Lung (tissue), 12 donors: Measurements from ENCODE around the gene DST. TPM values are rescaled to one million over a fixed set of nuclear protein-coding genes. Genes with fewer than 3 reads are reported as not detected.

ENCODE experiments used
- ATAC-seq: fragments of 200-7000 bp; cut with Tn5 transposase; one replicate; pipeline ENCODE4 v1.9.1; 2020; ENCODE audit warnings: moderate number of reproducible peaks; ENCODE audit not compliant: insufficient read depth, low FRiP score
- DNase-seq, 3 donors: peaks; one replicate each; pipeline ENCODE4 v3.0.0-alpha.2; 2013 to 2017
- H3K27ac ChIP-seq, 2 donors: one replicate each; pipeline ENCODE4 v1.5.1; 2013; ENCODE audit warnings: mild to moderate bottlenecking in 2 of 2, moderate library complexity in 2 of 2, control low read depth in 1 of 2, inconsistent platforms in 1 of 2, low read depth in 1 of 2, low read length in 1 of 2
- H3K27me3 ChIP-seq, 3 donors: one replicate each; pipeline ENCODE4 v1.5.1; 2013; ENCODE audit warnings: low read length in 2 of 3; ENCODE audit not compliant: control insufficient read depth in 3 of 3, insufficient read depth in 3 of 3
- H3K36me3 ChIP-seq, 4 donors: one replicate each; pipeline ENCODE4 v1.5.1; 2013; ENCODE audit warnings: low read length in 4 of 4, mild to moderate bottlenecking in 1 of 4, moderate library complexity in 1 of 4; ENCODE audit not compliant: control insufficient read depth in 4 of 4, insufficient read depth in 4 of 4
- H3K4me1 ChIP-seq, 5 donors: one replicate each; pipeline ENCODE4 v1.5.1; 2013; ENCODE audit warnings: low read length in 5 of 5, mild to moderate bottlenecking in 2 of 5, moderate library complexity in 1 of 5; ENCODE audit not compliant: control insufficient read depth in 5 of 5, insufficient read depth in 5 of 5
- H3K4me3 ChIP-seq: one replicate; pipeline ENCODE4 v1.5.1; 2013; ENCODE audit warnings: mild to moderate bottlenecking, control low read depth, moderate library complexity
- H3K9ac ChIP-seq, 2 donors: one replicate each; pipeline ENCODE4 v1.5.1; 2013; ENCODE audit warnings: low read length in 2 of 2, control low read depth in 1 of 2; ENCODE audit not compliant: insufficient read depth in 1 of 2
- H3K9me3 ChIP-seq, 4 donors: one replicate each; pipeline ENCODE4 v1.5.1; 2013; ENCODE audit warnings: low read length in 3 of 4, mild to moderate bottlenecking in 1 of 4, moderate library complexity in 1 of 4; ENCODE audit not compliant: control insufficient read depth in 4 of 4, insufficient read depth in 3 of 4
- WGBS, 2 donors: extraction: QIAGEN DNeasy Blood & Tissue Kit; methylation state at CpG; one replicate each; pipeline ENCODE4 v1.1.7; 2013; 5-methylcytosine and 5-hydroxymethylcytosine counted together
- polyA plus RNA-seq, 2 donors: library from polyadenylated mRNA; stranded (reverse); fragments of 200-250 nt; gene quantifications; one replicate each; pipeline ENCODE4 v1.2.1, GENCODE V29; 2013
- total RNA-seq, 2 donors: library from RNA; depleted of rRNA in 1 of 2; stranded (reverse); fragments of >200 nt in 1 of 2; gene quantifications; one replicate each; pipeline ENCODE4 v1.2.1, GENCODE V29; 2014 to 2021
- TF ChIP-seq, protein P1 (sequence below): IDR thresholded peaks from 2 replicates; pipeline ENCODE4 v1.5.1; 2012; ENCODE audit warnings: mild to moderate bottlenecking; ENCODE audit errors: control extremely low read depth, extremely low read depth
- donor health status: control.
- donor health status: control.
- donor health status: Bipolar disorder and iron deficiency.
- donor health status: healthy.
- donor health status: DM: yes; HTN: yes; CAD: no.

DST gene
- total and polyA plus RNA-seq, 4 donors = 40.7 to 835 (median 201) TPM

DNA sequence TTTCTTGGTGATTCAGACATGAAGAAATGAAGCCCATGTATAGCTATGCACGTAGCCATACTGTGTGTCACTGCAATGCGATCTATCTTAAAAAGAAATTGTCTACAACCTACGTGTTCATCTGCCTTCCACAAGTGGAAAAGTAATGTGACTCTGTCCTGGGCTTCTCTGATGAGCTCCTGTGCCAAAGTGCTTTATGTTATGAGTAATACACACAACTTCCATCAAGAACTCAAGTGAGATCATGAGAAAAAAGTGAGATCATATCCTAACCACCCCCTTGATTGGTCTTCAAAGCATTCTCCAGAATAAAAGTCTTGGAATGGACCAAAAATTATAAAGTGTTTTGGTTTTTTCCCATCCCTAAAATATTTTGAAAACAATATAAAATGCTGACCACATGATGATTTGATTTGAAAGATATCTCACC, 114.3 kb downstream of the DST start:
- ATAC-seq (no peak), DNase-seq (no peak)
- Histone ChIP-seq H3K4me1 (peaks cover 0 to 39% (median 14%) of the 10 kb centered on the region in 5 donors), H3K27me3 (no peaks in the 10 kb centered on the region), H3K27ac (peak overlapping the region in 1 of 2 donors; percentile 68), H3K9me3 (no peaks in the 10 kb centered on the region), H3K9ac (no peak overlapping the region), H3K4me3 (no peak overlapping the region), H3K36me3 (peaks cover 6 to 58% (median 34%) of the 10 kb centered on the region in 4 donors)
- TF ChIP-seq, protein P1, sequence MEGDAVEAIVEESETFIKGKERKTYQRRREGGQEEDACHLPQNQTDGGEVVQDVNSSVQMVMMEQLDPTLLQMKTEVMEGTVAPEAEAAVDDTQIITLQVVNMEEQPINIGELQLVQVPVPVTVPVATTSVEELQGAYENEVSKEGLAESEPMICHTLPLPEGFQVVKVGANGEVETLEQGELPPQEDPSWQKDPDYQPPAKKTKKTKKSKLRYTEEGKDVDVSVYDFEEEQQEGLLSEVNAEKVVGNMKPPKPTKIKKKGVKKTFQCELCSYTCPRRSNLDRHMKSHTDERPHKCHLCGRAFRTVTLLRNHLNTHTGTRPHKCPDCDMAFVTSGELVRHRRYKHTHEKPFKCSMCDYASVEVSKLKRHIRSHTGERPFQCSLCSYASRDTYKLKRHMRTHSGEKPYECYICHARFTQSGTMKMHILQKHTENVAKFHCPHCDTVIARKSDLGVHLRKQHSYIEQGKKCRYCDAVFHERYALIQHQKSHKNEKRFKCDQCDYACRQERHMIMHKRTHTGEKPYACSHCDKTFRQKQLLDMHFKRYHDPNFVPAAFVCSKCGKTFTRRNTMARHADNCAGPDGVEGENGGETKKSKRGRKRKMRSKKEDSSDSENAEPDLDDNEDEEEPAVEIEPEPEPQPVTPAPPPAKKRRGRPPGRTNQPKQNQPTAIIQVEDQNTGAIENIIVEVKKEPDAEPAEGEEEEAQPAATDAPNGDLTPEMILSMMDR = no peak
- 89 to 91% methylated on average over 3 of the region's 3 CpGs for WGBS, 2 donors

DNA sequence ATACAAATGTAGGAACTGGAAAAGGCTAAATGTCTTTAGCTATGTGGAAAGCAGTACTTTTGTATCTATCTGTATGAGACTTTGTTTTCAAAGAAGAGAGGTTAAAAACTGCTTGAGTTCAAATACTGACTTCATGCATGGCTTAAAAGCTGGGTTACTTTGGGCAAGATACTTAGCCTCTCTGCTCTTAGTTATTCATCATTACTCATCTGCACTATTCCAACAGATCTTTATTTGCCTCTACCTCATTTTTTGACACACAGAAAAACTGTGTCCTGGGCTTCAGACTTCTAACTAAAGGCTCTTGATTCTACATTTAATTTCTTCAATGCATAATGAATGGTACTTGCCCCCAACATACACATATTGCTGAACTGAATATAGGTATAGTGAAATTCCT, 114.8 kb downstream of the DST start:
- H3K27ac ChIP-seq = peak overlapping the region in 1 of 2 donors; percentile 68
- H3K9me3 ChIP-seq = no peaks in the 10 kb centered on the region
- H3K4me3 ChIP-seq = no peak overlapping the region
- H3K36me3 ChIP-seq = peaks cover 6 to 56% (median 32%) of the 10 kb centered on the region in 4 donors
- peaks cover 0 to 39% (median 14%) of the 10 kb centered on the region in 5 donors for H3K4me1 ChIP-seq
- TF ChIP-seq, protein P1 = no peak
- DNase-seq (no peak), ATAC-seq (no peak)
- no peak overlapping the region for H3K9ac ChIP-seq
- H3K27me3 ChIP-seq = no peaks in the 10 kb centered on the region

DNA sequence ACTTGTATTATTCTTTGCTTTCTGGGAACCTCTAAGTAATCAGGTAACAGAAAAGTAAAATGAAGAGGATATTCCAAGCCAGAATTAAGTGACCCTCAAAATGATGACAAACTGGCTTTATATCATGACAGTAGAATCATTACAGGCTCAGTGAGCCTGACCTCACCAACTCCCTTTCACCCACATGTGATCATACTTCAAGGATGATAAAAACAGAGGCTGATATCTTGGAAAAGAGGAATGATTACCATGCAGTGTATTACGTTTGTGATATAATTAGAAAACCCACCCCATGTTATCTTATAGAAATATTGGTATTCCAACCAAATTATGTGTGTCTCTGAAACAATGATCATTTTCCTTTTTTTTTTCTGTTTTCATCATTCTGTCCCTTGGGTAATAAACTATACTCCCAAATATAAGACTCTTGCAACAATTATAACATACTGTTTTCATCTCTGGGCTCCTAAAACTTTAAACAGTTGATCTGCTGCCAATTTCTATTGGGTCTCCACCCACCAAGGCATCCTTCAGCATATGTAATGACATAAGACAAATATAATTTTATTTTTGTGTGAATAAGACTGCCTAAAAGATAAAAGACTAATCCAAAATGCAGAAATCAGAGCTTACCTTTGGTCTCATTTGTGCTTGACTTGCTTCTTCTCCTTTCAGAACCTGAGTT, 115.7 kb downstream of the DST start:
- Histone ChIP-seq H3K36me3 (peaks cover 6 to 61% (median 28%) of the 10 kb centered on the region in 4 donors), H3K4me1 (peaks cover 0 to 39% (median 19%) of the 10 kb centered on the region in 5 donors), H3K27me3 (no peaks in the 10 kb centered on the region), H3K9ac (no peak overlapping the region), H3K27ac (no peak overlapping the region), H3K9me3 (no peaks in the 10 kb centered on the region), H3K4me3 (no peak overlapping the region)
- DNase-seq (peak in 2 of 3 donors; percentile 49 to 61), ATAC-seq (no peak)
- WGBS, 2 donors = 58 to 69% methylated on average over 1 of the region's 1 CpG
- TF ChIP-seq, protein P1 = no peak
